OCI-LY7 (cell line): ENCODE data around the gene SPAG16. TPM values are rescaled to one million over a fixed set of nuclear protein-coding genes. Genes with fewer than 3 reads are reported as not detected.

ENCODE experiments used
- BruUV-seq: library from RNA; stranded (reverse); fragments of 400-500 nt; replicated peaks from 2 replicates; lab custom pipeline; 2021; lab: Mats Ljungman, UMichigan
- CTCF ChIA-PET: fragments of 300-600 bp; sonication (Branson Sonifier 250); formaldehyde crosslinking; loops from one replicate; lab custom pipeline; 2022; ENCODE audit warnings: antibody characterized with exemption; ENCODE audit not compliant: unreplicated experiment; lab: Charles Lee
- POLR2A ChIA-PET: fragments of 300-600 bp; sonication (Branson Sonifier 250); formaldehyde crosslinking; loops from one replicate; lab custom pipeline; 2022; ENCODE audit warnings: antibody characterized with exemption; lab: Charles Lee
- DNase-seq: peaks from one replicate; pipeline ENCODE4 v3.0.0-alpha.2; 2015; ENCODE audit warnings: low spot score
- H2AFZ ChIP-seq: fragments of 200-600 bp; sonication (generic), shearing (Covaris generic); 2 replicates; pipeline ENCODE4 v1.6.1; 2014; ENCODE audit warnings: mild to moderate bottlenecking, antibody characterized with exemption, low read length, moderate library complexity
- H3K27ac ChIP-seq: fragments of 200-600 bp; sonication (generic); 2 replicates; pipeline ENCODE4 v1.5.1; 2014; ENCODE audit warnings: mixed run types, low read depth, mild to moderate bottlenecking, moderate library complexity, low read length, inconsistent platforms; ENCODE audit not compliant: poor library complexity, severe bottlenecking
- H3K36me3 ChIP-seq: fragments of 200-600 bp; sonication (generic); 2 replicates; pipeline ENCODE4 v1.6.1; 2014; ENCODE audit warnings: mild to moderate bottlenecking, antibody characterized with exemption, low read length, moderate library complexity, mixed read lengths; ENCODE audit not compliant: insufficient read depth
- H3K4me1 ChIP-seq: fragments of 200-600 bp; sonication (generic); 2 replicates; pipeline ENCODE4 v1.5.1; 2014; ENCODE audit warnings: mild to moderate bottlenecking, low read length; ENCODE audit not compliant: insufficient read depth, poor library complexity, severe bottlenecking
- H3K4me2 ChIP-seq: fragments of 200-600 bp; sonication (generic); 2 replicates; pipeline ENCODE4 v1.6.1; 2014; ENCODE audit warnings: mild to moderate bottlenecking, low read length
- H3K4me3 ChIP-seq: fragments of 200-600 bp; sonication (generic); 2 replicates; pipeline ENCODE4 v1.5.1; 2014; ENCODE audit warnings: mild to moderate bottlenecking, low read depth, low read length; ENCODE audit not compliant: poor library complexity, severe bottlenecking
- H3K79me2 ChIP-seq: fragments of 200-600 bp; sonication (generic); 2 replicates; pipeline ENCODE4 v1.6.1; 2016; ENCODE audit warnings: low read depth, mild to moderate bottlenecking, low read length, moderate library complexity, mixed read lengths; ENCODE audit not compliant: insufficient read depth
- H3K9me2 ChIP-seq: fragments of 200-600 bp; sonication (generic); 2 replicates; pipeline ENCODE4 v1.6.1; 2016; ENCODE audit warnings: mild to moderate bottlenecking, low read length, mixed read lengths; ENCODE audit not compliant: insufficient read depth
- H3K9me3 ChIP-seq: fragments of 200-600 bp; sonication (generic); 2 replicates; pipeline ENCODE4 v1.6.1; 2014; ENCODE audit warnings: mild to moderate bottlenecking, mixed run types, low read length, mixed read lengths
- H4K20me1 ChIP-seq: fragments of 200-600 bp; sonication (generic); 2 replicates; pipeline ENCODE4 v1.6.1; 2014; ENCODE audit warnings: mild to moderate bottlenecking, antibody characterized with exemption, low read length, moderate library complexity, mixed read lengths; ENCODE audit not compliant: insufficient read depth
- EZH2phosphoT487 ChIP-seq: fragments of 200-600 bp; sonication (generic); IDR thresholded peaks from 2 replicates; pipeline ENCODE4 v1.6.1; 2018; ENCODE audit warnings: low read depth, borderline replicate concordance, mild to moderate bottlenecking, mixed run types, antibody characterized with exemption, low read length, moderate library complexity, mixed read lengths
- intact Hi-C: fragments of 100-400 bp; cut with micrococcal nuclease; formaldehyde crosslinking; loops from one replicate; pipeline ENCODE4 v1.10.0; 2022; ENCODE audit not compliant: unreplicated experiment
- total RNA-seq, 2 experiments: library from RNA; depleted of rRNA in 1 of 2; stranded (reverse); fragments of >200 nt in 1 of 2; shearing (Covaris generic) in 1 of 2; gene quantifications; 2 replicates each; pipeline ENCODE4 v1.2.3, GENCODE V29; 2014 to 2022
- TF ChIP-seq, protein P1 (sequence below): fragments of 200-600 bp; sonication (generic); conservative IDR thresholded peaks from 2 replicates; pipeline ENCODE4 v1.5.1; 2014; ENCODE audit warnings: mild to moderate bottlenecking, antibody characterized with exemption, low read length, moderate library complexity, mixed read lengths

Gene SPAG16
- total RNA-seq, 2 experiments from 2014 or later, result 22.1 to 24.2 TPM

GRCh38 chr2:214255046-214255445 lies 970.8 kb downstream of the SPAG16 start:
- intact Hi-C loops, result no loop called here
- H3K9me2 ChIP-seq, result no peaks in the 10 kb centered on the region
- BruUV-seq, result no TSS peak
- no peak for DNase-seq
- H3K4me2 ChIP-seq, result no peak overlapping the region
- POLR2A ChIA-PET, result no interaction called here
- TF ChIP-seq EZH2phosphoT487, result no peak
- TF ChIP-seq, protein P1, sequence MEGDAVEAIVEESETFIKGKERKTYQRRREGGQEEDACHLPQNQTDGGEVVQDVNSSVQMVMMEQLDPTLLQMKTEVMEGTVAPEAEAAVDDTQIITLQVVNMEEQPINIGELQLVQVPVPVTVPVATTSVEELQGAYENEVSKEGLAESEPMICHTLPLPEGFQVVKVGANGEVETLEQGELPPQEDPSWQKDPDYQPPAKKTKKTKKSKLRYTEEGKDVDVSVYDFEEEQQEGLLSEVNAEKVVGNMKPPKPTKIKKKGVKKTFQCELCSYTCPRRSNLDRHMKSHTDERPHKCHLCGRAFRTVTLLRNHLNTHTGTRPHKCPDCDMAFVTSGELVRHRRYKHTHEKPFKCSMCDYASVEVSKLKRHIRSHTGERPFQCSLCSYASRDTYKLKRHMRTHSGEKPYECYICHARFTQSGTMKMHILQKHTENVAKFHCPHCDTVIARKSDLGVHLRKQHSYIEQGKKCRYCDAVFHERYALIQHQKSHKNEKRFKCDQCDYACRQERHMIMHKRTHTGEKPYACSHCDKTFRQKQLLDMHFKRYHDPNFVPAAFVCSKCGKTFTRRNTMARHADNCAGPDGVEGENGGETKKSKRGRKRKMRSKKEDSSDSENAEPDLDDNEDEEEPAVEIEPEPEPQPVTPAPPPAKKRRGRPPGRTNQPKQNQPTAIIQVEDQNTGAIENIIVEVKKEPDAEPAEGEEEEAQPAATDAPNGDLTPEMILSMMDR, result no peak
- no peaks in the 10 kb centered on the region for H3K36me3 ChIP-seq
- H3K4me1 ChIP-seq, result no peaks in the 10 kb centered on the region
- no peak overlapping the region for H3K4me3 ChIP-seq
- H3K79me2 ChIP-seq, result no peaks in the 10 kb centered on the region
- CTCF ChIA-PET, result no interaction called here
- H2AFZ ChIP-seq, result no peak overlapping the region
- no peak overlapping the region for H3K27ac ChIP-seq
- no peaks in the 10 kb centered on the region for H3K9me3 ChIP-seq
- H4K20me1 ChIP-seq, result no peaks in the 10 kb centered on the region

GRCh38 chr2:214261683-214262082 lies 977.4 kb downstream of the SPAG16 start:
- POLR2A ChIA-PET, result no interaction called here
- Histone ChIP-seq H3K9me2 (no peaks in the 10 kb centered on the region), H4K20me1 (no peaks in the 10 kb centered on the region), H3K9me3 (no peaks in the 10 kb centered on the region), H3K4me2 (no peak overlapping the region), H3K27ac (no peak overlapping the region), H2AFZ (no peak overlapping the region), H3K4me1 (no peaks in the 10 kb centered on the region), H3K4me3 (no peak overlapping the region), H3K79me2 (no peaks in the 10 kb centered on the region), H3K36me3 (no peaks in the 10 kb centered on the region)
- intact Hi-C loops, result no loop called here
- no peak for DNase-seq
- CTCF ChIA-PET, result no interaction called here
- BruUV-seq, result no TSS peak
- TF ChIP-seq EZH2phosphoT487, result no peak
- TF ChIP-seq, protein P1, result no peak

GRCh38 chr2:214264171-214264570 lies 979.9 kb downstream of the SPAG16 start:
- TF ChIP-seq, protein P1, result no peak
- TF ChIP-seq EZH2phosphoT487, result no peak
- POLR2A ChIA-PET, result no interaction called here
- Histone ChIP-seq H3K4me1 (no peaks in the 10 kb centered on the region), H3K9me3 (no peaks in the 10 kb centered on the region), H2AFZ (no peak overlapping the region), H3K4me3 (no peak overlapping the region), H3K4me2 (no peak overlapping the region), H3K36me3 (no peaks in the 10 kb centered on the region), H3K79me2 (no peaks in the 10 kb centered on the region), H3K9me2 (no peaks in the 10 kb centered on the region), H4K20me1 (no peaks in the 10 kb centered on the region), H3K27ac (no peak overlapping the region)
- no TSS peak for BruUV-seq
- CTCF ChIA-PET, result no interaction called here
- intact Hi-C loops, result no loop called here
- no peak for DNase-seq
